Measurements from ENCODE around the gene ASTN2.
"Not testable (repeated sequence)": the region's sequence is repeated elsewhere in the genome, so short reads cannot be mapped to it uniquely, and the experiment has no call there.

The ASTN2 gene

DNA sequence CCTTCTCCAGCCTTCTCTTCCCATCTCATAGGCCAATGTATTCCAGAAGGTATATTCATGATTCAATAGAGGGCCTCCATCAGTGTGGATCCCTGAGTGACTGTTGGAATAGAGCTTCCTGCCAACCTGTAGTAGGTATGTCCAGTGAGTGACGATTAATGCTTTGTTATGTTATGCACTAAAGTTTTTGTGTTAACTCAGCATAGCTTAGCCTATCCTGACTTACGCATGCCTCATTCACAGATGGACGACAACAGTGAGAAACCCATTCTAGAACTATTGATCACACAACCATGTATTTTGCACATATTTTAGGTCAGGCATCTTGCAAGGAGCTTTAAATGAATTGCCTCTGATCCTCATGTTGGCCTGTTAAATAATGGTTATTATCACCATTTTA, 953.2 kb downstream of the ASTN2 start:
- DNase-seq (ENCODE audit: insufficient read length, low spot score) (no peak), FAIRE-seq (no peak)

DNA sequence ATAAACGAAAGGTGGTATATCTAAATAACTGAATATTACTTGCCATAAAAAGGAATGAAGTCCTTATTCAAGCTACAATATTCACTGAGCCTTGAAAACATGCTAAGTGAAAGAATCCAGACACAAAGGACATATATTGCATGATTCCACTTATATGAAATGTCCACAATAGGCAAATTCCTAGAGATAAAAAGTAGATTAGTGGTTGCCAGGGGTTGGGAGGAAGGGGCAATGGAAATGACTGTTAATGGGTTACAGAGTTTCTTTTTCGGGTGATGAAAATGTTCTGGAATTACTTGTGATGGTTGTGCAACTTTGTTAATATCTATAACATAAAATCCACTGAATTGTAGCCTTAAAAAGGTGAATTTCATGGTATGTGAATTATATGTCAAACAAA, 954.8 kb downstream of the ASTN2 start:
- DNase-seq (ENCODE audit: insufficient read length, low spot score) (no peak), FAIRE-seq (no peak)

DNA sequence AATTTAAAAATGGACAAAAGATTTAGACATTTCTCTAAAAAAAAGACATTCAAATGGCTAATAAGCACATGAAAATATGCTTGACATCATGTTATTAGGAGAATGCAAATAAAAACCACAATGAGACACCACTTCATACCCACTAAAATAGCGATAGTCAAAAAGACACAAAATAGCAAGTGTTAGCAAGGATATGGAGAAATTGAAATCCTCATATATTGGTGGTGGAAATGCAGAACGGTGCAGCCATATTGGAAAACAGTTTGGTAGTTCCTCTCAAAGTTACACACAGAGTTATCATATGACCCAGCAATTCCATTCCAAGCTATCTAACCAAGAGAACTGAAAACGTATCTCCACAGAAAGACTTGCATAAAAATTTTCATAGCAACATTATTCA, 955.3 kb downstream of the ASTN2 start:
- FAIRE-seq, result no peak

DNA sequence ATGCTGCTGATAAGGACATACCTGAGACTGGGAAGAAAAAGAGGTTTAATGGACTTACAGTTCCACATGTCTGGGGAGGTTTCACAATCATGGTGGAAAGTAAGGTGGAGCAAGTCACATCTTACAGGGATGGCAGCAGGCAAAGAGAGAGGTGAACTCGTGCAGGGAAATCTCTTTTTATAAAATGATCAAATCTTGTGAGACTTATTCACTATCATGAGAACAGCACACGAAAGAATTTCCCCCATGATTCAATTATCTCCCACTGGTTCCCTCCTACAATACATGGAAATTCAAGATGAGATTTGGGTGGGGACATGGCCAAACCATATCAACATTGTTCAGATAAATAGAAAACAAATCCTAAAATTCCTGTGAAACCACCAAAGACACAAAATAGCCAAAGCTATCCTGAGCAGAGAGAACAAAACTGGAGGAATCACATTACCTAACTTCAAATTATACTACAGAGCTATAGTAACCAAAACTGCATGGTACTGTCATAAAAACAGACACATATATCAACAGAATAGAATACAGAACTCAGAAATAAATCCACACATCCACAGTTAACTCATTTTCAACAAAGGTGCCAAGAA, 958.3 kb downstream of the ASTN2 start:
- DNase-seq (ENCODE audit: insufficient read length, low spot score), result no peak
- FAIRE-seq, result no peak

More for the DNA sequence above, 955.3 kb downstream of the ASTN2 start:
- DNase-seq (ENCODE audit: insufficient read length, low spot score), result no peak

DNA sequence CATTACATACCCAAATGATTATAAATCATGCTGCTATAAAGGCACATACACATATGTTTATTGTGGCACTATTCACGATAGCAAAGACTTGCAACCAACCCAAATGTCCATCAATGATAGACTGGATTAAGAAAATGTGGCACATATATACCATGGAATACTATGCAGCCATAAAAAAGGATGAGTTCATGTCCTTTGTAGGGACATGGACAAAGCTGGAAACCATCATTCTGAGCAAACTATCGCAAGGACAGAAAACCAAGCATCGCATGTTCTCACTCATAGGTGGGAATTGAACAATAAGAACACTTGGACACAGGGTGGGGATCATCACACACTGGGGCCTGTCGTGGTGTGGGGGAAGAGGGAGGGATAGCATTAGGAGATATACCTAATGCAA, 960.3 kb downstream of the ASTN2 start:
- DNase-seq (ENCODE audit: insufficient read length, low spot score); FAIRE-seq: not testable (repeated sequence)

DNA sequence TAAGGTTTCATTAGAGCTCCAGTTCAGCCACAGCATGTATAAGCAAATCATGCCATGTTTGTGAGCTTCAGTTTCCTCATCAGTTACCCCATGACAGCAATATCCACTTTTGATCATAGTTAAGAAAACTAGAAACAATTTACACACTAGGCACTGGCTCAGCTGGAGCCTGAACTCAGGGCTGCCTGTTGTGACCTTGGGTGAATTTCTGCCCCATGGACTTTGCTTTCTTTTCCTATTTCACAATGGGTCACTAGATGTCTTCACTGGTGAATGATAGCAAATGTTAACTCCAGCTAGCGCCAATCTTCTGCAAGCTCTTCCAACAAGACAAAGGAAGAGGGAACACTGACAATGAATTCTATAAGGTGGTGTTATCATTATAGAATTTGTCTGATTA, 961.1 kb downstream of the ASTN2 start:
- DNase-seq (ENCODE audit: insufficient read length, low spot score), result no peak
- no peak for FAIRE-seq

DNA sequence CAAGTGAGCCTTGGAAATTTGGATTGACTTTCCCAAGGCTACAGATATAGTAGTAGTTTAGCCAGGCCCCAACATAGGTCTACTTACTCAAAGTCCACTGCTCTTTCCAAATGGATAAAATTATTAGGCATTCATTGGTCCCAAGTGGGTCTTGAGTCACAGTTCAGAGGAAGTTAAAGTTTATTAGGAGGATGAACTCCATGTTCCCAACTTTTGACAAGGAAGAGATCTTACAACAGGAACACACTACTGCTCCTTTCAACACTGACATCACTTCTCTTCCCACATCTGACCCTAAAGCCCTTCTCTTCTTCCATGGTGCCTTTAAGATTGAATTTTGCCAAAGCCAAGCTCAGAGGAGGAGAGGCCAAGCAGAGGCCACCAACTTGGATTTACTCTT, 962.2 kb downstream of the ASTN2 start:
- FAIRE-seq (no peak), DNase-seq (ENCODE audit: insufficient read length, low spot score) (no peak)

DNA sequence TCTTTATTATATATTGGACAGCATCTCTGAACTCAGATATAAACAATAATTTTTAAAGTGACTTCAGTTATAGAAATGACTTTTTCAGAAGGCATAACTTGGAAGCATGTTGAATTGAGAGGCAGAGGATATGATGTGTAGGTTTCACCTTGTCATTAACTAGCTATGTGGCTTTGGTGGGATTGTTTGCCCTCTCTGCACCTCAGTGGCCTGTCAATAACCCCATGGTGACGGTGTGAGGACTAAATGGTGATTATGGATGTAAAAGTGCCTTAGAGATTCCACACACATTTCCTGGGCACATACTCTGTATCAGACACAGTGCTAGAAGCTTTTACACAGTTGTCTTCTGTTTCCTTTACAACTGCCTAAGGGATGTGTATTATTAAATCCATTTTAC, 962.6 kb downstream of the ASTN2 start:
- no peak for FAIRE-seq

DNA sequence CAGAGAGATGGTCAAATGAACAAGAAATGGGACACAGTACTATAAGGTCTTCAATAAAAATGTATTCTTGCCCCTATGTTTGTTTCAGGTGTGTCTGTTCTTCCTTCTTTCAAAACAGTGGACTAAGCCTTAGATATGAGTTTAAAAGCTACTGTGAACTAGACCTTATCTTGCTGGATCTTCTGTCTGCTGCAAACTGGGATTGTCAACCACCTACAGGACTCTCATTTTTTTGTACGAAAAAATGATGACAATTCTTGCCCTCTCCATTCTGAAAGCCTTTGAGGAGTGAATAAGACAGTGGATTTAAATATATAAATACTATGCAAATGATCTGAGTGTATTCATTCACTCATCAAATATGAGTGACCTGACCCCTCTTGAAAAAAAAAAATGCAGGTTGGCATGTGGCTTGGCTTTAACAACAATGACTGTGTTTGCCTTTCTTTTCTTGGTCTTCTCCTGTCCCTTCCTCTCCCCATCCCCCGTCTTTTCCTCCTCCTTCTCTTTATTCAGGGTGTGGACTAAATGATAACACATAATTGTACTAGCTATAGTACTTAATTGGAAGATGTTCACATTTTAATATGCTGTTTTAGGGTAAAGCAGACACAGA, 963.2 kb downstream of the ASTN2 start:
- DNase-seq (ENCODE audit: insufficient read length, low spot score) (no peak), FAIRE-seq (no peak)

More for the DNA sequence above, 962.6 kb downstream of the ASTN2 start:
- DNase-seq (ENCODE audit: insufficient read length, low spot score), result no peak

DNA sequence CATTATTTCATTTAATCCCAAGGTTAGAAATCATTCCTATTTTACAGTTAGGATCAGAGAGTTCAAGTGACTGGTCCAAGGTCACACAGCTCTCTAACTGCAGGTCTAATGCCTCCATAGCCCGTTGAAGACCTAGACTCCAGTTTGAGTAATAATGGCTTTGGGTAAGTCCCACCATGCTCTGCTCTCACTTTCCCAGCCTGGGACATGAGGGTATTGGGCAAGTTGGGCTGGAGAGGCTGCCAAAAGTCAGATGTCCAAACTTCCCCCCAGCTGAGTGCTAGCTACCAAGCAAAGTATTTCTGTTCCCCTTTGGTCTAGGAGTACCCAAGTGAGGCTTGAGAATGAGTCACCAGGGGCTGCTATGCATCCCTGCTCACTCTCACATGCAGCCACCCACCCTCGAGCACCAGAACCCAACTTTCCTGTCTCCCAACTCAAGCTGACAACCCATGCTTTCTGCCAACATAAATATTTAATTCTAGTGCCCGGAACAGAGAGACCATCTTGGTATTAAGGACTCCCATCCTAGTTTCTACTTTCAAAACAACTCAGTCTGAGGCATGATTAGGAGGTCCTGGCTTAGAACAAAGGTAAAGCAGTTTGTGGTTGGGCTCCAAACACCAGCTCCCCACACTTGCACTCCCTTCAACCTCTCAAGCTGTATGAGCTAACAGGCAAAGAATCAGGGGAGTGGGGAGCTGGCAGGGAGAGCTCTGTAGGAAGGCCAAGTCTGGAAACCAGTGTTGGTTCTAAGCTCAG, 964.3 kb downstream of the ASTN2 start:
- no peak for DNase-seq (ENCODE audit: insufficient read length, low spot score)
- no peak for FAIRE-seq

DNA sequence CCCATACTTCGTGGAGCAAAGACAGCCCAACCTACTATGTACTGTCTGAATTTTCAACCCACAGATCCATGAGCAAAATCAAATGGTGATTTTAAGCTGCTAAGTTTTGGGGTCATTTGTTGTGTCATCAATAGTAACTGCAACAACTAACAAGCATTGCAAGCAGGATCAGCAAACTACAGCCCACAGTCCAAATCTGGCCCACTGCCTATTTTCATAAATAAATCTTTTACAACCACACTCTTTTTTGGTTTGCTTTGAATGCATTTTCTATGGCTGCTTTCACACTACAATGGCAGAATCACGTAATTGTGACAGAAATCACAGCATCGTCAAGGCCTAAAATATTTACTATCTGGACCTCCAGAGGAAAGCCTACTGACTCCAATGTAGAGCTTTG, 964.9 kb downstream of the ASTN2 start:
- FAIRE-seq (no peak), DNase-seq (ENCODE audit: insufficient read length, low spot score) (no peak)

DNA sequence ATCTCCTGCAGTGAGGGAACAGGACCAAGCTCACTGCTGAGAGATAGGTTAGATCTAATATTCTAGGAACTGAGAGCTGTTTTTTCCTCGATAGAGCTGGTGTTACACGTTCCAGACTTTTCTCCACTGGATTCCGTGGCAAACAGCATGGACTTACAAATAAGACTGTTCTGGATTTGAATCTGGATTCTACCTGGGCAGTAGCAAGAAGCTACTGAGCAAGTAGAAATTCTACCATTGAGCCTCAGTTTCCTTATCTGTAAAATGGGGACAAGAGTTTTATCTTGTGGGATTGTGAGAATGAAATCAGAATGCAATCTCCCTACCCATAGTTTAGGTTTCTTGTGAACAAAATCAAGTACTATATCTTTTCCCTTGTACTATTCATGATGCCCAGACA, 966.4 kb downstream of the ASTN2 start:
- DNase-seq (ENCODE audit: insufficient read length, low spot score) (no peak), FAIRE-seq (no peak)

DNA sequence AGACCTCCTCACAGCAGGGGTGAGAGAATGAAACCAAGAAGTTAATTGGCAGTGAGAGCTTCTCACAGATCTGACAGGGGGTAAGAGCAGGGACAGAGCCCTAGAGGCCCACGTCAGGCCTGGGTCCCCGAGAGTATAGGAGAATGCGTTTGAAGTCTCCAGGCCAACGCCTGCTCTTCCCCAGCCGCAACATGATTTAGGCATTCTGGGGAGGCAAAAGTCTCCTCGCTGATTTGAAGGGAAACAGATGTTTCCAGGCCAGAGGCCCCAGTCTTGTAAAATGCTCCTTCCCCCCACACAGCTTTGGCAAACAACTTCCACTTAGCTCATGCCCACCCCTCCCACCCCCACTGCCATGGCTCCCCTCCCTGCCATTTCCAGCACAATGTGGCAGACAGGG, 966.9 kb downstream of the ASTN2 start:
- FAIRE-seq, result no peak
- DNase-seq (ENCODE audit: insufficient read length, low spot score), result no peak

DNA sequence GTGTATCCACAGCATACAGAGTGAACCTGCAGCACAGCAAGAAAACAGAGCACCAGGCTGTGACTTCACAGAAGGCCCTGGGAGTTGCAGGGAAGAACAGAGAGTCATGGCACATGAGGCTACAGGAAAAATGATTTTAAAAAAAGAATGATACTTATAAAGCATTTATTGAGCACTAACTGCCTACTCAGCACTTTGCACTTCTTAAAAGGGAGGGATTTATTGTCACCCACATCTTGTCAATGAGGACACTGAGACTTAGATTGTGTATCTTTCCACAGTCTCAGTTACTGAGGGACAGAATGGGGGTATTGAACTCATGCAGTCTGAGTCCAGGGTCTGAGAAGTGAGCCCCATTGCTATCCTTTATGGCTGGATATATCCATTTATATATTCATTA, 972.3 kb downstream of the ASTN2 start:
- no peak for FAIRE-seq

DNA sequence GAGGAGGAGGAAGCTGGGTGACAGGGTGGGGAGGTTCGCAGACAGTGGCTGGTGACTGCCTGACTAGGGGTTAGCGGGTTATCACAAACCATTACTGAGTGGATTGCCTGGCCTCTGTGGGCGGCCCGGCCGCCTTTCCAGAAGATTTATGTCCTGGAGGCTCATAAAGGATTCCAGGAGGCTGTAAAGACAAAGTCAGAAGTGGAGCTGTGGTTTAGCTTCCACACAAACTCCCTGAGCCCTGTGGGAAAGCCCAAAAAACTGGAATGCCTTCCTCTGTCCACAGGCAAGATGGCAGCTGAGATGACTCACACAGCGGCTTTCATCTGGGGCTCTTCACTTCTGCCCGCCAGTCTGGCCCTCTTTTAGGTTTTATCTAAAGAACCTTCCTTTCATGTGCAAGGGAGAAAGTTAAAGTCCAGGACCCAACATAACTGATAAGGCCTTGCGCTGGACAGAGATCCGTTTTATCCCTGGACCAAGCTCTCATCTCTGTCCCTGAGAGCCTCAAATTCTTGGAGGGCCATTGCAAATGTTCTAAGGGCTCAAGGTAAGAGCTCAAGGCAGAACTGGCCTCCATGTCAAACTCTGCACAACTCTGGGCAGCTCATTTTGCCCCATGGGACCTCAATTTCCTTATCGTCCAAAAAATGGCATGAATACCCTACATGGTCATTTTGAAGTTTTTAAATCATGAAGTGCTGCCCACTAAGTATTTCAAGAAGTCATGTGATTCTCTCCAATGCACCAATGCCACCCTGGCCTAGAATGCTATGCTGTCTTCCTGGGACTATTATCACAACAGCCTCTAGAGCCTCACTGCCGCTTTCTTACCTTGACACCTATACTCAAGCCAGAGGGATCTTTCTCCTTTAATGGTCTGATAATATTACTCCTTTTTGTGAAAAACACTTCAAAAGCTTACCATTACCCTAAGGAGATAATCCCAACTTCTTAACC, 977.2 kb downstream of the ASTN2 start:
- DNase-seq (ENCODE audit: insufficient read length, low spot score), result no peak
- FAIRE-seq, result no peak

More for the DNA sequence above, 972.3 kb downstream of the ASTN2 start:
- no peak for DNase-seq (ENCODE audit: insufficient read length, low spot score)

DNA sequence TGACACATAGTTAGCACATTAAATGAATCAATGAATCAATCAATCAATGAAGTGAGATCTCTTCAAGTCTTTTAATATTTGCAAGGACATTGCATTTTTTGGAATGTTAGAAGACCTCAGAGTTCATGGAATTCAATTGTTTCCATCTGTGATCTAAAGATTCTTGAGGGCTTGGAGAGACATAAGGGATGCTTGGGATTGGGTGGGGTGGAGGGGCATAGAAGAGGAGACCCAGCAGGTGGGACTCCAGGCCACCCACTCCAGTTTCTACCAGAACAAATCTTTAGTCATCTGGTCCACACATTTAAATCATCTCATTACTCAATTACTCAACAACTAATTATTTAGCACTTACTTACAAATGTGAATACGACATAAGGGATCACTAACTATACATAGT, 978.7 kb downstream of the ASTN2 start:
- DNase-seq (ENCODE audit: insufficient read length, low spot score) (no peak), FAIRE-seq (no peak)

DNA sequence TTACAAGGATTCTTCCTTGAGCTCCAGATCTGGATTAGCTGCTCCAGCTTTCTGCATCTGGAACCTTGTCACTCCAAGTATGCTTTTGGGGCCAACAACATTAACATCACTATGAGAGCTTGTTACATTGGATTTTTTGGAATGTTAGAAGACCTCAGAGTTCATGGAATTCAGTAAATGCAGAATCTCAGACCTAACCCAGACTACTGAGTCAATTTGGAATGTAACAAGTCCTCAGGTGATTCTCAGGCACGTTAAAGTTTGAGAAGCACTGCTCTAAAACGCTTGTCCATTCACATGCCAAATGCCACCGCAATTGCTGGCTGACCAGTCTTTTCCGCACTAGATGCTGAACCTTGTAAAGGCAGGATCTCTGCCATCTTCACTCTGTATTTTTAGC, 979.2 kb downstream of the ASTN2 start:
- FAIRE-seq, result no peak
- no peak for DNase-seq (ENCODE audit: insufficient read length, low spot score)

DNA sequence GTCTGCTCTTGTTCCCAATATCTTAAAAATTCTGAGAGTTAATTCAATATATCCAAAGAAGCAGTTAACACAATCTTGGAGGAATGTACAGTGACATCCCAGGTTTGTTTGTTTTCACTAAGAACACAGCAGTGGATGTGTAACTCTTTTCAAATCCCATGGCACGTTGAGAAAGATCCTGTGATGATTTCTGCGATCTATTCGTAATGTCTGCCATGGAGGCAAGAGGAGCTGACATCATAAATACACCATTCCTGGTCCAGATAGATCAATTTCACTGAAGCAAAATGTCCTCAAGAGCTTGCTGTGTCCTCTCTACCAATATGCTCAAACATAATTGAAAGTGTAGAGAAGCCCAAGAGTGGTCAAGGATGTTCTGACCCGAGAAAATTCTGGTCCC, 980.5 kb downstream of the ASTN2 start:
- FAIRE-seq (no peak), DNase-seq (ENCODE audit: insufficient read length, low spot score) (no peak)

DNA sequence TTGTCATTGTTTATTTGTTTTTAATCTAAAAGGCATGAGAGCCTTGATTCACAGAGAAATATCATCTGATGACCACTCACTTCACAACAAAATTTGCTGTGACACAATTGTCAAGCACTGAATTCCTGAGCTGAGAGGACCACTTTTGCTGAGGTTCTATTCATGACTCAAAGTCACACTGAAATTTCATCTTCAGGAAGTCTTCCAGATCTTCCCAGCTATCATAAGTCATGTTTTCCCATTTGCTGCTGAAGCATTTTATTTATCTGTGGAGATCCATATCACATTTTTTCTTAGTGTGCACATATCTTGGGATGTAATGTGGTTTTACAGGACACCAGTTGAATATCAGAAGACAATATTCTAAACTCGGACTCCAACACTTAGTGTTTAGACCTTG, 982.8 kb downstream of the ASTN2 start:
- FAIRE-seq, result no peak
- DNase-seq (ENCODE audit: insufficient read length, low spot score), result no peak

DNA sequence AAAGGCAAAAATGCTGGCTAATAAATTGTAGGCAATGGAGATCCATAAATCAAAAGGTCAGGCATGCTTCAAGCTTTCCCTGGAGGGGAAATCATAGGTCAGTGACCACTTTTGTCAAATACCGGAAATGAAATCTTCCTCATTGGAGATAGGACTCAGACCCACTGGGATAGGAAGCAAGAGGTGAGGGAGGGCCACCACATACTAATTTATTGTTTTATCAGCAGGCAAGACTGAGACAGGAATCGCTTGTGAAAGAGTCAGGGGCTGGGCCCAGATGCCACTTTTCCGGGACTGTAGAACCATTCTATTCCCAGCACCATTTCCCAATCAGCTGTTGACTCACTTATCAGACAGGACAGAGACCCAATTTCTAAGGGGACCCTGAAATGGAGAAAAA, 984.0 kb downstream of the ASTN2 start:
- FAIRE-seq (no peak), DNase-seq (ENCODE audit: insufficient read length, low spot score) (no peak)

DNA sequence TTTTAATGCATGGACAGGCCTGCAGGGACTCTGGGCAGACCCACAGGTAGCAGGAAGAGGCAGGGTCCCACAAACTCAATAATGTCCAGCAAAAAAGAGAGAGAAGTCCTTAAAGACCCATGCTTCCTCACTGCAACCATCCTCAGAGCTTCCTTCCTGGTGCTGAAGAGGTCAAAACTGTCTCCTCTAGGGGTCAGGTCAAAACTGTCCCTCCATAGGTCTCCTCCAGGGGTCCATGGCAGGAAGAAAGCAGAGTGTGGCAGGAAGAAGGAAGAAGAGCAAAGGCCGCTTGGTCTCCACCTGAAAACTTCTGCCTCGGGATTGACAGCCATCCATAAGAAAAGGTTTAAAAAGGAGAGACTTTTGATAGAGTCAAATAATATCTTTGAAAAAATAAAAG, 989.6 kb downstream of the ASTN2 start:
- FAIRE-seq (no peak), DNase-seq (ENCODE audit: insufficient read length, low spot score) (no peak)

Data from HTR-8/SVneo (cell line).